ENCODE results near the gene KIRREL2. TPM values are rescaled to one million over a fixed set of nuclear protein-coding genes. Genes with fewer than 3 reads are reported as not detected.
A peak's percentile ranks its signal among the peaks of the same experiment; 100 is the strongest.

The KIRREL2 gene
- total and polyA plus RNA-seq, 9 of the 15 experiments (the other 6 are each of a cell fraction or from before 2014, with no cell fraction given) = 0.01 to 0.12 (median 0.09) TPM; not detected in 4

DNA sequence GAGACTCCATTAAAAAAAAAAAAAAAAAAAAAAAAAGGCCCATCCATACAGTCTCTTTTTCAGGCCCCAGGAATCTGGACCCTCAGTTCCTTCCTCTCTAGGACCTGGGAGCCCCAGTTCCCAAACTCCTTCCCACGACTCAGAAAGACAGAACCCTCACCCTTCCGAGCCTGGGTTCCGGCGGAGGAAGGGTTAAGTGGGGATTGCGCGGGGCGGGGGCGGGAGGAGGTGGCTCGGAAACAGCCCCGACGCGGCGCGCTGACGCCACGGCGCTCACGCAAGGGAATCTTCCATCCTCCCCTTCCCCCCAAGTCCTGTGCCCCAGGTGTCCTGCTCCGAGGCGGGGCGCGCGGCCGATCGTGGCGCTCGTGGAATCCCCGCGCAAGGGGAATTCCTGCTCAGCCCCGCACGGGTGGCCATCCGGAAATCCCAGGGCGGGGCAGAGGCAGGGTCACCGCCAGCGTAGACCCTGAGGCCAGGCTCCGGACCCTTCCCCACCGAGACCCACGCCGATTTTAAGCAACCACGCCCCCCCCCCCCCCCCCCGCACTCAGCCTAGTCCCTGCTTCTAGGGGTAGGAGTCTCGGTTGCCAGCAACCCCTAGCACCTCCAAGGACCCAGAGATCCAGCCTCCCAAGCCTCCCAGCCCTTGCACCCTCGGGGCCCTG is 43.0 kb downstream of the KIRREL2 start (continued):
- TF ChIP-seq, protein P1, sequence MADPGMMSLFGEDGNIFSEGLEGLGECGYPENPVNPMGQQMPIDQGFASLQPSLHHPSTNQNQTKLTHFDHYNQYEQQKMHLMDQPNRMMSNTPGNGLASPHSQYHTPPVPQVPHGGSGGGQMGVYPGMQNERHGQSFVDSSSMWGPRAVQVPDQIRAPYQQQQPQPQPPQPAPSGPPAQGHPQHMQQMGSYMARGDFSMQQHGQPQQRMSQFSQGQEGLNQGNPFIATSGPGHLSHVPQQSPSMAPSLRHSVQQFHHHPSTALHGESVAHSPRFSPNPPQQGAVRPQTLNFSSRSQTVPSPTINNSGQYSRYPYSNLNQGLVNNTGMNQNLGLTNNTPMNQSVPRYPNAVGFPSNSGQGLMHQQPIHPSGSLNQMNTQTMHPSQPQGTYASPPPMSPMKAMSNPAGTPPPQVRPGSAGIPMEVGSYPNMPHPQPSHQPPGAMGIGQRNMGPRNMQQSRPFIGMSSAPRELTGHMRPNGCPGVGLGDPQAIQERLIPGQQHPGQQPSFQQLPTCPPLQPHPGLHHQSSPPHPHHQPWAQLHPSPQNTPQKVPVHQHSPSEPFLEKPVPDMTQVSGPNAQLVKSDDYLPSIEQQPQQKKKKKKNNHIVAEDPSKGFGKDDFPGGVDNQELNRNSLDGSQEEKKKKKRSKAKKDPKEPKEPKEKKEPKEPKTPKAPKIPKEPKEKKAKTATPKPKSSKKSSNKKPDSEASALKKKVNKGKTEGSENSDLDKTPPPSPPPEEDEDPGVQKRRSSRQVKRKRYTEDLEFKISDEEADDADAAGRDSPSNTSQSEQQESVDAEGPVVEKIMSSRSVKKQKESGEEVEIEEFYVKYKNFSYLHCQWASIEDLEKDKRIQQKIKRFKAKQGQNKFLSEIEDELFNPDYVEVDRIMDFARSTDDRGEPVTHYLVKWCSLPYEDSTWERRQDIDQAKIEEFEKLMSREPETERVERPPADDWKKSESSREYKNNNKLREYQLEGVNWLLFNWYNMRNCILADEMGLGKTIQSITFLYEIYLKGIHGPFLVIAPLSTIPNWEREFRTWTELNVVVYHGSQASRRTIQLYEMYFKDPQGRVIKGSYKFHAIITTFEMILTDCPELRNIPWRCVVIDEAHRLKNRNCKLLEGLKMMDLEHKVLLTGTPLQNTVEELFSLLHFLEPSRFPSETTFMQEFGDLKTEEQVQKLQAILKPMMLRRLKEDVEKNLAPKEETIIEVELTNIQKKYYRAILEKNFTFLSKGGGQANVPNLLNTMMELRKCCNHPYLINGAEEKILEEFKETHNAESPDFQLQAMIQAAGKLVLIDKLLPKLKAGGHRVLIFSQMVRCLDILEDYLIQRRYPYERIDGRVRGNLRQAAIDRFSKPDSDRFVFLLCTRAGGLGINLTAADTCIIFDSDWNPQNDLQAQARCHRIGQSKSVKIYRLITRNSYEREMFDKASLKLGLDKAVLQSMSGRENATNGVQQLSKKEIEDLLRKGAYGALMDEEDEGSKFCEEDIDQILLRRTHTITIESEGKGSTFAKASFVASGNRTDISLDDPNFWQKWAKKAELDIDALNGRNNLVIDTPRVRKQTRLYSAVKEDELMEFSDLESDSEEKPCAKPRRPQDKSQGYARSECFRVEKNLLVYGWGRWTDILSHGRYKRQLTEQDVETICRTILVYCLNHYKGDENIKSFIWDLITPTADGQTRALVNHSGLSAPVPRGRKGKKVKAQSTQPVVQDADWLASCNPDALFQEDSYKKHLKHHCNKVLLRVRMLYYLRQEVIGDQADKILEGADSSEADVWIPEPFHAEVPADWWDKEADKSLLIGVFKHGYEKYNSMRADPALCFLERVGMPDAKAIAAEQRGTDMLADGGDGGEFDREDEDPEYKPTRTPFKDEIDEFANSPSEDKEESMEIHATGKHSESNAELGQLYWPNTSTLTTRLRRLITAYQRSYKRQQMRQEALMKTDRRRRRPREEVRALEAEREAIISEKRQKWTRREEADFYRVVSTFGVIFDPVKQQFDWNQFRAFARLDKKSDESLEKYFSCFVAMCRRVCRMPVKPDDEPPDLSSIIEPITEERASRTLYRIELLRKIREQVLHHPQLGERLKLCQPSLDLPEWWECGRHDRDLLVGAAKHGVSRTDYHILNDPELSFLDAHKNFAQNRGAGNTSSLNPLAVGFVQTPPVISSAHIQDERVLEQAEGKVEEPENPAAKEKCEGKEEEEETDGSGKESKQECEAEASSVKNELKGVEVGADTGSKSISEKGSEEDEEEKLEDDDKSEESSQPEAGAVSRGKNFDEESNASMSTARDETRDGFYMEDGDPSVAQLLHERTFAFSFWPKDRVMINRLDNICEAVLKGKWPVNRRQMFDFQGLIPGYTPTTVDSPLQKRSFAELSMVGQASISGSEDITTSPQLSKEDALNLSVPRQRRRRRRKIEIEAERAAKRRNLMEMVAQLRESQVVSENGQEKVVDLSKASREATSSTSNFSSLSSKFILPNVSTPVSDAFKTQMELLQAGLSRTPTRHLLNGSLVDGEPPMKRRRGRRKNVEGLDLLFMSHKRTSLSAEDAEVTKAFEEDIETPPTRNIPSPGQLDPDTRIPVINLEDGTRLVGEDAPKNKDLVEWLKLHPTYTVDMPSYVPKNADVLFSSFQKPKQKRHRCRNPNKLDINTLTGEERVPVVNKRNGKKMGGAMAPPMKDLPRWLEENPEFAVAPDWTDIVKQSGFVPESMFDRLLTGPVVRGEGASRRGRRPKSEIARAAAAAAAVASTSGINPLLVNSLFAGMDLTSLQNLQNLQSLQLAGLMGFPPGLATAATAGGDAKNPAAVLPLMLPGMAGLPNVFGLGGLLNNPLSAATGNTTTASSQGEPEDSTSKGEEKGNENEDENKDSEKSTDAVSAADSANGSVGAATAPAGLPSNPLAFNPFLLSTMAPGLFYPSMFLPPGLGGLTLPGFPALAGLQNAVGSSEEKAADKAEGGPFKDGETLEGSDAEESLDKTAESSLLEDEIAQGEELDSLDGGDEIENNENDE (IDR thresholded peaks at IDR 0.05; ENCODE audit: low read depth, low read length) = no peak
- TF ChIP-seq ETS1 (conservative IDR thresholded peaks at IDR 0.05; ENCODE audit: control insufficient read depth, low read depth, low read length) = peak; percentile 66; the same call in 1 of the 2 replicates
- TF ChIP-seq ESRRA (IDR thresholded peaks at IDR 0.05; ENCODE audit: borderline replicate concordance, low read depth) = no peak
- TF ChIP-seq SIN3A (IDR thresholded peaks at IDR 0.05; ENCODE audit: borderline replicate concordance in 2 of 2, control insufficient read depth in 1 of 2, low read depth in 2 of 2, low read length in 2 of 2) = peak; percentile 19 to 42; a peak in 1 of 4 replicates
- 0 out of 2 replicates have a peak, but pooled peaks have one; percentile 33 for TF ChIP-seq THAP12 (CRISPR knock-in tag; IDR thresholded peaks at IDR 0.05)
- no peak for TF ChIP-seq ILK (tag; IDR thresholded peaks at IDR 0.05; ENCODE audit: borderline replicate concordance, low read depth)
- TF ChIP-seq ZFP91 (CRISPR knock-in tag; IDR thresholded peaks at IDR 0.05) = no peak
- TF ChIP-seq CTBP1 (IDR thresholded peaks at IDR 0.05; ENCODE audit: borderline replicate concordance) = peak; percentile 72
- no peak for TF ChIP-seq ZNF589 (CRISPR knock-in tag; IDR thresholded peaks at IDR 0.05; ENCODE audit: low read depth)
